Epidermal melanocyte (primary cell): ENCODE data around the gene SOBP.
"Not testable (repeated sequence)": the region's sequence is repeated elsewhere in the genome, so short reads cannot be mapped to it uniquely, and the experiment has no call there.

Experiments used
- DNase-seq: peaks from one replicate; pipeline ENCODE4 v3.0.0; 2011; ENCODE audit warnings: low spot score; ENCODE audit not compliant: insufficient read length

The SOBP gene

GRCh38 chr6:107550241-107550840 lies 60.4 kb downstream of the SOBP start:
- no peak for DNase-seq

DNA sequence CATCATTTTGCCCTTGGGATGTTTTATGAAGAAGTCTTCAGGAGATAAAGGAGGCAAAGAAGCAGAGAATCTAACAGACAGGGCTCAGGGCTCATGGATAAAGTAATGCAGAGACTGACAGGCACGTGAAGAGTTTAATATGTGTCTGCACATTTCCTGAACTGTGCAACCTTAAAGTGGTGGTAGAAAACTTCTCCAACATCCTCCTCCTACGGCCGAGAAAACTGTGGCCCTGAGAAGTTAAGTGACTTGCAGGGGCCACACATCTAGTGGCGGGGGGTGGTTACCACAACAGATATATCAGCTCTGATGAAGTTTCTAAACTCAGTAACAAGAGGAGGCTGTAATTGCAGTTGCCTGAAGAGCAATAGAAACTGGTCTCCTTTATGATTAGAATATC lies 61.0 kb downstream of the SOBP start:
- DNase-seq = no peak

DNA sequence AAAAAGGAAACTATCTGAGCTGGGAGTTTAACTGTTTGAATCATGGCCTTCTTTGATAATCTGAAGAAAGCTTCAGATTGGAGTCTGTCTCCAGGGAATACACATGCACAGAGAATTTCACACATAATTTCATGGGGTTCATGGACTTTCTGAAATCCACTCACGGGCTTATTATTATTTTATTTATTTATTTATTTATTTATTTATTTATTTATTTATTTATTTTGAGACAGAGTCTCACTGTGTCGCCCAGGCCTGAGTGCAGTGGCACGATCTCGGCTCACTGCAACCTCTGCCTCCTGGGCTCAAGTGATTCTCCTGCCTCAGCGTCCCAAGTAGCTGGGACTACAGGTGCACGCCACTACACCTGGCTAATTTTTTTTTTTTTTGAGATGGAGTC lies 63.2 kb downstream of the SOBP start:
- DNase-seq = not testable (repeated sequence)

DNA sequence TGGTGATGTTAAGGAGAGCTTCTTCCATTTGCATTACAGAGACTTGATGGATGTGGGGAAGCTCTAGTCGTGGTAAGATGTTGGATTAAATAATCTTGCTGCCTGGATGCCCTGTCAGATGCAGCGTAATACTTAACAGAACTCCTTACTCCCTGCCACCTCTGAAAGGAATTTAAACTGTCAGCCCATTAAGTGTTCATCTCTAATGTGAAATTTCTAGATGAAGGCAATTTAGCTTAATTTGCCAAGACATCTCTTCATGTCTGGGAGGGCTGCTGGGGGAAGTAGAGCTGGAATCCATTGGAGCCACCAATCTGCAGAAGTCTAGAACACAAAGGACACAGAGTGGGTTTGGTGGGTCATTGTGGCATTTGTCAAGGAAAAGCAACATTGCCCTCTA lies 64.4 kb downstream of the SOBP start:
- DNase-seq = no peak

DNA sequence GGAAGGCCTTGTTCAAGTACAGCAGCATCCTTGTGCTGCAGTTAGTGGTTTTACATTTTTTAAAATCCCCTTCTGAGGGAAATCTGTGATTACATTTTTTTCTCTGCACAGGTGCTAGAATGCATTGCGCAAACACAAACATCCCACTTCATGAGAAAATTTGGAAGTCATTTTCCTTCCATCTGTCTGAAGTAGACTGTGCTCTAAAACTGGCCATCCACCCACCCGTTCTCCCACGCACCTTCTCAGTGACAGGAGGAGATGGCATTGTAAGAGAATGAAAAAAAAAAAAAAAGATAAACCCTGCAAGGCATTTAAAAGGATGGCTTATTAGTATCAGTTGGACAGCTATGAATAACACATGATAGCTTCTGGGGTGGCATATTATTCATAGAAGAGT lies 65.0 kb downstream of the SOBP start:
- DNase-seq = no peak

GRCh38 chr6:107555449-107555848 lies 65.5 kb downstream of the SOBP start:
- DNase-seq = no peak

- DNase-seq = no peak
Observed at GRCh38 chr6:107556082-107556481, 66.2 kb downstream of the SOBP start.

DNA sequence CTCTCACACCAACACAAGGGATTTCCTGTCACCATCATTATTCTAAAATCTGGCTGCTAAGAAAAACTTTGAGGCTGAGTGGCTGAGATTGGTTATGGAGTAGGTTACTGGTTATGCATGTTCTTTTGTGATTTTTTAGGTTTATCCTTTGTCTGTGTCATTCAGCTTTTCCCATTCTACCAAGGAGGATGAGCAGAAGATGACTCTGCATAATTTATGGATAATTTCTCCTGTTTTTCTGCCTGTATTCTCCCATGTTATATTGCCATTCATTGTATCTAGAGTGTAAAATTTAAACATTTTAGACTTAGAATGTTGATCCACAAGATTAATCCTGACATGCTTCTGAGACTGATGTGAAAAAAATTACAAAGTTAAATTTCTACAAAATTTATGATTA lies 67.8 kb downstream of the SOBP start:
- no peak for DNase-seq

DNA sequence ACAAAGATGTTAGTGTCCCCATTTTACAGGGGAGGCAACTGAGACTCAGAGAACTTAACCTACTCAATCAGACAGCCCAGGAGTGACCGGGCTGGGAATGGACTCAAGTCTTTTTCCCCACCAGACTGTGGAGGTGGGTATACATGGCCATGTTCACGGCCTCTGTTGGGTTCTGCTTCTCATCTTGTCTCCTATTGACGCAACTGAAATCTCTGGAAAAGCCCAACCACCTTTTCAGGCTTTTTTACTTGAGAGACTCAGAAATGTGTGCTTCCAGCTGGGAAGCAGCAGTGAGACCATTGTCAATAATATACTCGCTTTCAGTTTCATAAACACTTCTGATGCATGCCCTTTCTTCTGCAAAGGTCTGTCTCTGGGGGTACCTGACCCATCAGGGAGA lies 70.7 kb downstream of the SOBP start:
- no peak for DNase-seq

DNA sequence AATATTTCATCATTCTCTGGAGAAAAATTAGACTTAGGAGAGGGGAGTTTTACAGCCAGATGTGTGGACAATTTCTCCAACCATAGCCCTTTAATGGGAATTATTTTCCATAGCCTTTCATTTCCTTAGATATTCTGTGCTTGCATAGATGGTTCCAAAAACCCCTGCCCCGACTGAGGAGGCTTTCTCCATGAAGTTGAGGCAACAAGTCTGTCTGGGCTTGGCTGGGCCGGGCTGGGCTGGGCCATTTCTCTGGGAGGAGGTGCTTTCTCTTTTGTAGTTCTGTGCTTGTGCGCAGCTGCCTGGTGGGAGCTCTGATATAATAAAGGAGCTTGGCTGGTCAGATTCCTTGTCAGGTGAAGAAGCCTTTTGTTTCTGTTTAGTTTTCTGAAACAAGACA lies 71.4 kb downstream of the SOBP start:
- no peak for DNase-seq

DNA sequence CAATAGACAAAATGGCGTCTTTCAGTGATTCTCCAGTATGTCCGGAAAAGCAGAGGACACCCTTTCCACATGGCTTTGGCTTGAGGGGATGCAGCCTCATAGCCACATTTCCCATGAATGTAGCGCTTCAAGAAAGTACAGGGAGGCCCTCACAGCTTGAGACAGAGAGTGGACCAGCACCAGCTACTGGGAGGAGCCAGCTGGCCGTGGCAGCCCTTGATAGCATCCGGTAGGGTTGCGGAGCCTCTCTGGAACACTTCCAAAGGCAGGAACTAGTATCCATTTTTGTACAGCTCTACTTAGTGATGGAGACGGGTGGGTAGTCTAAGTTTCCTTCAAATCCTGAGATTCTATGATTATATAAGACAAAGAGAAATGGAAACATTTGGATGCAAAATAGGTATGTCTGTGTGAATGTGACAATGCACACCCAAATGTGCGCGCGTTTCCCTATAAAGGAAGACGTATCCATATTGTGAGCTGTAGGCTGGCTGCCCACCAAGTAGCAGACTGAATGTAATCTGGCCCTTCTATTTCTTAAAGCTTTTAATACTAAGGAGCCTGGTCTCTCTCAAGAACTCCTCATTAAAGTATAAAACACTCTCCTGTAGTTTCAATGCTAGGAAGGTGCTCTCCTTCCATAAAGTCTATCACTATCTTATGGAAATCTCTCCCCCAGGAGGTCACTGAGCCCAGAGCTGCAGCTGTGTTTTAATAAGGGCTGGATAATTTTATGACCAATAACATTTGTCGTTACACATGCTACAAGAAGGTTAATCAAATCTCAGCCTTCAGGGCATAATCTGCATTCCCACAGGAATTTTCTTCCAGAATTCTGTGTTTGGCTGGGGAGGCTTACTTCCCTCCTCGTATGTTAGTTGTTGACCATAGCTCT lies 74.0 kb downstream of the SOBP start:
- no peak for DNase-seq

DNA sequence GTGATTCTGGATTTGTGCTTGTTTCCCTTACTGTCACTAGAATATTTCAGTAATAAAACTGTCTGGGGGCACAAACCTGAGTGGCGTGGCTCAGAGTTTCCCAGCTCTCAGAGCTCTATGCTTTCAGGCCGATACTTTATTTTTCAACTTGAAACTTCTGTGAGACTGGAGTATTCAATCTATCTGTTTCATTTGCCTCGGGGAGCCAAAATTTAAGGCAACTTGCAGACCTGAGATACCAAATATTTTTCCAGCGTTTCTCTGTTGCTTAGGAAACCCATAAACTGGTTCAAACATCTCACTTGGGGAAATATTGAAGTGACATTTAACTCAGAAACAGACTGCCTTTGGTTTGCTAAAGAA lies 74.7 kb downstream of the SOBP start:
- DNase-seq = no peak

DNA sequence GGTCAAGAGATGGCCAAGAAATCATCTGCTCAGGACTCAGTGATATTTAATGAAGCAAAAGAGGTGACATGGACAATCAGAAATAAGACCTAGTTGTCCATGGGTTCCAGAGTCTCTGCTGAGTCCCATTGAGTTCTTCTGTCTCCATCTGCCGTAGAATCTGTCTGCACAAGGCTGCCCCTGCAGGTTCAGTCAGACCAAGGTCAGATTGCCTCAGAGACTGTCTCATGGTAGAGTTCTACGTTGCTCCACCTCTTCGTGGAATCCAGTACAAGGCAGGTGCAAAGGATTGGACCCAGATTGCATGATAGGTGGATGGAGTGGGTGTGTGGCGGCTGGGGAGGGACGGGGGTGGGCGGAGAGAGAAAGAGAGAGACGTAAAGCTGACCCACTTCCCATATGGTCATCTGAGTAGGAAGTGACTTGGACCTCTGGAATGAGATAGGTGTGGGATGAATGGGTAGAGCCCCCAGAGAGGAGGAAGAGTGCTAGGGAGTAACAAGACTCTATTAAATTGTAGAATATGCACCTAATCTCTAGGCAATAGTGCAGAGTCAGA lies 75.3 kb downstream of the SOBP start:
- DNase-seq = no peak

DNA sequence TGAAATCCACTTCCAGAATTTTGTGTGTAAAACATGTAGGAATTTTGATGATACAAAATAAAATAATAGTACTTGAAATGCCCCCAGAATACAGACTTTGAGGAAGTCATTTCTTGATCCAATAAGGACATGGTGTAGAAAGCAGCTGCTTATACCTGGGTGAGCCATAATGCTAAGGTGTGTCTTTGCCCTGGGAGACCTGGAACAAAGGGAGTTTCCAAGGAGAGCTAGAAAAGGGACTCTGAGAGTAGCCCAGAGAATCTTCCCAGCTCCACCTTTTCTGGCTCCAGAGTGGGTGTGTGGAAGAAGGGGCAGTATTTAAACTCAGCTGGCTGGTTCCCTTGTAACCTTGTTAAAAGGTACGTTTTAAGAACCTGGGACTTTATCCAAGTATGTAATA lies 77.7 kb downstream of the SOBP start:
- DNase-seq = no peak

DNA sequence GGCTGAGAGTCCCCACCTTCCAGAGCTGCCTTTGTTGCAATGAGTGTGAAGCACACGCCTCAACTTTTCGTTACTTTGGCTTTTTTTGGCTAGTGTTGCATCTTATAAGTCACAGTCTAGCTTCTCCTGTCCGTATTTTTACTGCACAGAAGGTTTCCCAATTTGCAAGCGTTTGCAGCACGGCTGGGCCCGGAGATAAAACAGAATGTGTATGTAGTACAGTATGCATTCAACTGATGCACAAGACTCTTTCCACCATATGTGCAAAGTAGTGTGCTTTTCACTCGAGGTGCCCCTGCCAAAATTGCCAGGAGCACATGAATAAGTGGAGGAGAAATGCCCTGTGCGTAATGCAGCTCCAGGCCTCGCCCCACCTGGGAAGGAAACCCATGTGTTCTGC lies 79.6 kb downstream of the SOBP start:
- DNase-seq = no peak

DNA sequence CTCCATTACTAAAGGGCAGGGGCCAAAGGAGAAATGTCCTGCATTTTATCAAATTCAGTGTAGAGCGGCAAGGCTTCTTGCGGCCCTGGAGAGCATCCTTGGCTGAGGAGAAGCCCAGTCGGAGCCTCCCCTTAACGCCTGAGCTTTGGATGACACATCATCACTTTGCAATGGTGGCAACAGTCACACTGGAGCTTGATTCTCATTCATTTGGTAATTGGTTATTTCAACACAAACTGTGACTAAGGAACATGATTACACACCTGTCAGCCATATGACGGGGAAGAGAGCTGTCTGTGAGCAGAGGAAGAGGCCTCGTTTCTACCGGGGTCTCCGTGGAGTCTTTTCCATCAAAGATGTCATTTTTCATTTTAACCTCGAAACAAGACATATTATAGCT lies 81.4 kb downstream of the SOBP start:
- no peak for DNase-seq

GRCh38 chr6:107572886-107573285 lies 83.0 kb downstream of the SOBP start:
- no peak for DNase-seq

GRCh38 chr6:107574856-107575255 lies 84.9 kb downstream of the SOBP start:
- DNase-seq = no peak

DNA sequence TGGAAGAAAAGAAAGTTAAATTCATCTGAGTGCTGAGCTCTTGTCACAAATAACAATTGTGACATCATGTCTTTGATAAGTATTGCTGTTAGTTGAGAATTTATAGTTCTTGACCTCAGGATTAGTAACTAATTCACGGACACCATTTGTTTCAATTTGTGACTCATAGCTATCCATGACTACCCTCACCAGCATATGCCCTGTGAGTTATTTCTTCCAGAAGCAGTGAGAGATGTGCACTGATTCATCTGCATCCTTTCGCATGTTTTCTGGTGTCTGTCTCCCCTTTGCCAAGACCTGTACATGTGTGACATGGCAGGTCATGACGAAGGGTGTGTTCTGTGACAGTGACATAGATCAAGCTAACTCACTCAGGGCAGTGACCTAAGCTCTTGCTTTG lies 86.9 kb downstream of the SOBP start:
- no peak for DNase-seq

DNA sequence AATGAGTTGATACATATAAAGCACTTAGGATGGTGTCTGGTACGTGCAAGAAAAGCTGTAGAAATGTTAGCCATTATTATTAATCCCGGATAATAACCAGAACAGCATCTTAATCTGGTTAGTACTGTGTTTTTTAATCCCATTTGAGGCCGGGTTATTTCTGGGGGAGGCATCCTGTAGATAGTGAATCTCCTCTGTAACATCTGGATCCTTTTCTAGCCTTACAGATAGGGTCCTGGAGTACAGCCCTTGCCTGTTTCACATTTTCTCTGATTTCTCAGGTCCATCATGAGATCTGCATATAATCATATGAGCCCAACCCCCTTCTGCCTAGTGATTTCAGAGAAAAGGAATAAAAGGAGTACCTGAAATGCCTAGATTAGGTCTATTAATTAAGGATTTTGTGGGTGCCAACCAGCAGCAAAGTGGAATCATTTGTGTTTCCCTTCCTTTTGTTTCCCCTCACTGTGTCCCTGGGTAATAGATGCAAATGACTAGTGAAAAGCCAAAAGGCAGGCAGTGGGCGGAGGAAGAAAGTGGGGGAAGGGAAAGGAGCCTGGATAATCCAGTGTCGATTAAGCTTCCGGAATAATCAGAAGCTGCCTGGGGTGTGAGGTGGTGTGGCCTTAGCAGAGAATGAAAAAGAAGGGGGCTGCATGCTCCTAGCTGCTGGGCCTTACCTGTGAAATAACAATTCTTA lies 88.9 kb downstream of the SOBP start:
- no peak for DNase-seq

GRCh38 chr6:107579456-107580056 lies 89.6 kb downstream of the SOBP start:
- no peak for DNase-seq

- no peak for DNase-seq
Observed at GRCh38 chr6:107582086-107582485, 92.2 kb downstream of the SOBP start.
